ENCODE data around the gene LRRC32.

LRRC32 gene

DNA sequence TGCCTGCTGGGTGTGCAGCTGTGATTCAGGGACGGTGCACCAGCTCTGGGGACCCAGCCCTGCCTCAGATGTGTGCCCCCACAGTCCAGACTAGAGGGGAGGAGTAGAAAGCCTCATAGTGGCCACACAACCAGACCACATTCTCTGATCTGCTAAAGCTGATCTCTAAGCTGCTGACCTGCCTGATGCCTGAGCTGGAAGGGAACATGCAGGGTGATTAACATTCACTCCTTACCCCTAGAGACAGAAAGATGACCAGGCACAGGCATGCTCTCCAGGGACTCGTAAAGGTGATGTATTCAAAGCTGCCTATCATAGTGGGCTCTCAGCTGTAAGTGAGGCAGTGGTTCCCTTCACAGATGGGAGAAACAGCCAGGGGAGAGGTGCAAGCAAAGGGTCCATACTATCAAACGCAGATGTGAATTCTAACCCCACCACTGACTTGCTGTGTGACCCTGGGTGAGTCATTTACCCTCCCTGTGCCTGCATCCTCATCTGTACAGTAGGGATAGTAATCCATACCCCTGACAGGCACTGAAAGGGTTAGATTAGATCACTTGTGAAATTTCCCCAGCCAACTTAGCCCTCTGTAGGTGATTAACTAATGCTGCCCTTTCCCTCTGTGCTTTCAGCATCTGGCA lies 29.0 kb upstream of the LRRC32 start:
- DNase-seq (ENCODE audit: low read depth): no peak

DNA sequence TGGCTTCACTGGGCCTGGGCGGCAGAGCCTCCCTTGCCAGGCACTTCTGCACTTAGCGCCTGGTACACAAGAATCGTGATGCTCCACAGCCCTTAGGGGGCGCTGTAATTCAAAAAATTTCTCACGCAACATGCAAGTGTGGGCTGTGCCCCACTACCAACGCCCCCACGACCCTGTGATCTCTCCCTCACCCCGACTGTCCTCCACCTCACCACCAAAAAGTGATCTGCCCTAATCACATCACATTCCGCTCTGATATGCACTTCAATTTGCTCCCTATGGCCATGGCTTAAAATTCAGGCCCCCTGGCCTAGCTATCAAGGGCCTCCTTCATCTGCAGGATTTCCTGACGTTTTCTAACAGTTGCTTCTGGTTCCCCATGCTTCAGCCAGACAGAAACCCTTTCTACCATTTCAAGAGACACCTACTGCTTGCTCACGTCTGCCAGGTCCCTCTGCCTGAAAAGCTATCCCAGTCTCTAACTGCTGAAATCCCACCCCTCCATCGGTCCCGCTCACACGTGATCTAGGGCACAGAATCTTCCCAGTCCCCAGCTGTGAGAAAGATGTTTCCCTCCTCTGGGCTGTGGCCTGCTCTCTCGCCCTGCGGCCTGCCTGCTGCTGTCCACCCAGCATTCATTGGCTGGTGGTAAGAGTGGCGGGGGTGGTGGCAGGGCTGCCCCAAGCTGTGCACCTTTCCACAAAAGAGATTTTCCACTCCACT lies 27.9 kb upstream of the LRRC32 start:
- DNase-seq (ENCODE audit: low read depth): no peak

DNA sequence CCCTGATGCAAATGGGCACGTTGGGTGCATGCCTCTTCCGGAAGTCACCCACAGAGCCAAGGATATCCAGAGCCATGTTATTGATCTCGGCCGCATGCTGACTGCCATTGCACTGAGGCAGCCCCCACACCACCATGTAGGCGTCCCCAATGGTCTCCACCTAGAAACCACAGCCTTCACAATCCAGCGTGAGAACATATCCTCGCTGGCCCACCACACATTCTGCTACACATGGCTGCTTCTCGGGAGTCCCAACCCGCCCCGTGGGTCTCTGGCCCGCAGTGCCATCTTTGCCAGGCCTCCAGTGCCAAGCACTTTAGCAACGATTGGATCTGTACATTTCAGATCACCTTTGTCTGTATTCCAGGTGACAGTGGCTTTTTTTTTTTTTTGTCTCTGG lies 26.2 kb upstream of the LRRC32 start:
- DNase-seq (ENCODE audit: low read depth): no peak

DNA sequence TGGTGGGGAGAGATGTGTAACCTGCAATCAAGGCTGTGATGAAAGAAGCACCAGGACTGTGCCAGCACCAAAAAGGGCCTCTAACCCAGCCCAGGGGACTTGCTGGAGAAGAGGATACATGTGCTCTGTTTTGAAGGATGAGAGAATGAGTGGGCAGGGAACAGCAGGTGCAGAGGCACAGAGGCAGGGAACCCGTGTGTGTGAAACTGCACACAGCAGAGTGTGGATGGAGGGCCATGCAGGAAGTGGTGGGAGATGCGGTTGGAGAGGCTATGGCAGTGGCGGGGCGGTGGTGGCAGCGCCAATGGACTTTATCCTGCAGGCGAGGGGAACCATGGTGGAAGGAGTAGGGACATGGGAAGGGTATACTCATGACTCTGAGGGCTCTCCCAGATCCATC lies 25.2 kb upstream of the LRRC32 start:
- DNase-seq (ENCODE audit: low read depth): no peak

DNA sequence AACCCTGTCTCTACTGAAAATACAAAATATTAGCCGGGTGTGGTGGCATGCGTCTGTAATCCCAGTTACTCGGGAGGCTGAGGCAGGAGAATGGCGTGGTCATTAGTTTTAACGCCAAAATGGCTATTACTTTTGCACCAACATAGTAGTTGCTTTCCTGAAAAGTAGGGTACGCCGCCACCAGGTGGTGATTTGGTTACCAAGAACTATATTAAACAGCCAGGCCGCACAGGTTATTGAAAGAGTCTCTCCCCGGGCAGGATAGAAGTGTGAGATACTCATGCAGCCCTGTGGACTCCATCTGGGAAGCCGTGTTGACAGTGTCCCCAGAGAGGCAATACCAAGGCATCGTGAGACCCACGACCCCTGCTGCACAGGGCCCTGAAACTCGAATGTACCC lies 24.6 kb upstream of the LRRC32 start:
- no peak for DNase-seq (ENCODE audit: low read depth)

DNA sequence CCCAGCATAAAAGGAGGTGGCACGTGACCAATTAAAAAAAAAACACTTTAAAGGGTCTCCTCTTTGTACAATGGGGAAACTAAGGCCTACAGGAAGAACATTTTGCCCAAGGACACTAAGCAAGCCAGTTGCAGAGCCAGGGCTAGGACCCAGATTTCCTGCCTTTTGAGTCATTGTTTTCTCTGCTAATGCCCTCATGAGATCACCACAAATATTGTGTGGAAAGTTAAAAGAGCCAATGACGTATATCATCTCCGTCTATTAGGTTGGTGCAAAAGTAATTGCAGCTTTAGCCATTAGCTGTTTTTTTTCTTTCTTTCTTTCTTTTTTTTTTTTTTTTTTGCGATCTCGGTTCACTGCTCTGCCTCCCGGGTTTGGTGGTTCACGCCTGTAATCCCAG lies 24.1 kb upstream of the LRRC32 start:
- DNase-seq (ENCODE audit: low read depth): peak; percentile 77

DNA sequence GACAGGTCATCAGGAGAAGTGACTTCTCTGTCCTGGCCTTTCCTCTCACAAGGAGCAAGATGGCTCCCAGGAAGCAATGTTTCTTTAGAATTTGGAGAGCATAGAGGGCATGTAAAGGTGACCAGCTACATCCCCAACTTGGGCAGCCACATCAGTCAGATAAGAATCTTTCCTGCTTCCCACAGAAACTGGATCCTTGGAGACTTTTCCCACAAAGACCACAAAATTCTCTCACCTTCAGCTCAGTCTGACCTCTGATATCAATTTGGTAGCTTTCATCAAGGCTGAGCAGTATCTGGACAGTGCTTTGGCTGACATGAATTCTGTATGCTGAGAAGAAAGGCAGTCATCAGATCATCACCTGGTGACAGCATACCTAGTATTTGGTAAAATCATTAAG lies 23.3 kb upstream of the LRRC32 start:
- no peak for DNase-seq (ENCODE audit: low read depth)

DNA sequence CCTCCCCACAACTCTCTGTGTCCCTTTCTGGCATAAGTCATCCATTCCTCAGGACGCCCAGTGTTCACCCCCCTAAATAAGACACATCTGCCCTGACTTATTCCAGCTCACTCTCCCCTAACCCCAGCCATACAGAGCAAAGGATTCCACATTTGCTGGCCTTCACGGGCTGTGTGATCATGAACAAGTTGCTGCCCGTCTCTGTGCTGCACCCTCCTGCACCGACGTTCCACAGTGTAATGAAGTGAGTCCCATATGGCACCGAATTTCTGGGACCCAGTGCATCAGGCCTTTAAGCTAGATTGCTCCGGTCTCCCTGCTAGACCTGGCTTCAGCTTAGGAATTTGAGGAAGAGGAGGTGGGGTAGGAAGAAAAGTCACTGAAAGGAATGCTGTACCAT lies 22.4 kb upstream of the LRRC32 start:
- no peak for DNase-seq (ENCODE audit: low read depth)

DNA sequence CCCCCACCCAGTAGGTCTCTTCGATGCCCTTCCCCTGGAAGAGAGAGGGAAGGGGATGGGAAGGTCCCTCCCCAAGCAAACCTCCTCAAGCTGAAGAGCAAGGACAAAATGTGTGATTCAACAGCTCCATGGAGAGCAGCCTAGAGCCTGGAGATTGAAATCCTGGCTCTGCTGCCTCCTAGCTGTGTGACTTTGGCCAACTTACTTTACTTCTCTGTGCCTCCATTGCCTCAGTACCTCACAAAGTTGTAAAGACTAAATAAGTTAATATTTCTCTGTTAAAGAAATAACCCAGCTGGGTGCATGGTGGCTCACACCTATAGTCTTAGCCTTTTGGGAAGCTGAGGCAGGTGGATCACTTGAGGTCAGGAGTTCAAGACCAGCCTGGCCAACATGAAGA lies 21.1 kb upstream of the LRRC32 start:
- DNase-seq (ENCODE audit: low read depth): no peak

DNA sequence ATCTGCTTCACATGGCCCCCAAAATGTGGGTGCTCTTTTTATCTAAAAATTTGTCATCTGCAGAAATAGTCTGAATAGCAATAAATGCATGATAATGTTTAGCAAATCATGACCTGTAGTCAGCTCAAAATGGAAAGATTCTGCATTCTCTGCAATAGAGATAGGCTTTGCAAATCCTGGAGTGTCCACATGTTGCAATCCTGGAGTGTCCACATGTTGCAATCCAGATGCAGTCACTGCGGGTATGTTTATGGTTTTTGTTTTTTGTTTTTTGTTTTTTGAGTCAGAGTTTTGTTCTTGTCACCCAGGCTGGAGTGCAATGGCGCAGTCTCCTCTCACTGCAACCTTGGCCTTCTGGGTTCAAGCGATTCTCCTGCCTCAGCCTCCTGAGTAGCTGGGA lies 20.2 kb upstream of the LRRC32 start:
- peak; percentile 29 for DNase-seq (ENCODE audit: low read depth)

DNA sequence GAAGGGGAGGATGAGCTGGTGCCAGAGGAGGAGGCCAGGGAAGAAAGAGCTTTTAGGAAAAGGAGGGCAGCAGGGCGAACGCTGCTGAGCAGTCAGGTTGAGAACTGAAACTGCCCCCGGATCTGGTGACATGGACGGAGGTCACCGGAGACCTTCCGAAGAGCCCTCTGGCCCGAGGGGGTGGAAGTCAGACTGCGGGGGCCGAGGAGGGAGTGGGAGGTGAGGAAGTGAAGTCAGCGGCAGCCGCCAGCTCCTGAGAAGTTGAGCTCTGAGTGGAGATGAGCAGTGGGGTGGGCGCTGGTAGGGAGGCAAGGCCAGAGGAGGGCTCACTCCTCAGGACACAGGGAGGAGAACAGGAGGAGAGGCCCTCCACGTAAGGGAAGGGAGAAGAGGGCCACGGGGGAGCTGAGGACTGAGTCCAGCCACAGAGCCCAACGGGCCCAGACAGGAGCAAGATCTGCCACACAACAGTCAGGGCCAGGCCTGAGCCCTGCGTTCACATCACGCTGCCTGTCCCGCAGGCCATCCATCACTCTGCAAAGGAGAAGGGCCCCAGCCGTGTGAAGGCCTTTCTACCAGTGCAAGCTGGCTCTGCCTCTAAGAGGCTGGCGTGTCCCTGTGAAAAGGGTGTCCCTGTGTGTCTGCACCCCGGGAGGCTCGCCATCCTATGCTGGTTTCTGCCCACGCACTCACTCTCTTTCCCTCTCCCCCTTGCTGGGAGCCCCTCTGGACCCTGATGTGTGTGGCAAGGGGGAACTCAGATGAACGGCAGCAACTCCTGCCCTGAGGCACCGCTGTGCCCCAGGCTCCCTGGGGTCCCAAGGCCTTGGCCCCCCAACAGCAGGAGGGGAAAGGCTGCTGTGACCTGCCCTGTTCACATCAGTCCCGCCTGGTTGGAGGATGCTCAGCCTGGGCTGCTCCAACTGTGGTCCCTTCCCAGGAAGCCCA lies 19.0 kb upstream of the LRRC32 start:
- DNase-seq (ENCODE audit: low read depth): no peak

DNA sequence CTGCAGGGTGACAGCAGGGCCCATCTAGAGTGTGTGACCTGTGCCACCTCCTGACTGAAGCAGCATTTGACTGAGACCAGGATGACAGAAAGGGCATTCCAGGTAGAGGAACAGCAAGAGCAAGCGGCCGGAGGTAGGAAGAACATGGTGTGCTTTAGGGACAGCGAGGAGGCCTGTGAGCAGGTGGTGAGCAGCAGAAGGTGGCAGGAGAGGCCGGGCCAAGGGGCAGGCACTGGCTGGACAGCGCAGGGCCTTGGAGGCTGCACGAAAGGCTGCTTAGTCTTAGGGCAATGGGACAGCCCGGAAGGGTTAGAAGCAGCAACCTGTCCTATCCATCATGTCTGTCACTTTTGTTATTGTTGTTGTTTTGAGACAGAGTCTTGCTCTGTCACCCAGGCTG lies 17.6 kb upstream of the LRRC32 start:
- no peak for DNase-seq (ENCODE audit: low read depth)

DNA sequence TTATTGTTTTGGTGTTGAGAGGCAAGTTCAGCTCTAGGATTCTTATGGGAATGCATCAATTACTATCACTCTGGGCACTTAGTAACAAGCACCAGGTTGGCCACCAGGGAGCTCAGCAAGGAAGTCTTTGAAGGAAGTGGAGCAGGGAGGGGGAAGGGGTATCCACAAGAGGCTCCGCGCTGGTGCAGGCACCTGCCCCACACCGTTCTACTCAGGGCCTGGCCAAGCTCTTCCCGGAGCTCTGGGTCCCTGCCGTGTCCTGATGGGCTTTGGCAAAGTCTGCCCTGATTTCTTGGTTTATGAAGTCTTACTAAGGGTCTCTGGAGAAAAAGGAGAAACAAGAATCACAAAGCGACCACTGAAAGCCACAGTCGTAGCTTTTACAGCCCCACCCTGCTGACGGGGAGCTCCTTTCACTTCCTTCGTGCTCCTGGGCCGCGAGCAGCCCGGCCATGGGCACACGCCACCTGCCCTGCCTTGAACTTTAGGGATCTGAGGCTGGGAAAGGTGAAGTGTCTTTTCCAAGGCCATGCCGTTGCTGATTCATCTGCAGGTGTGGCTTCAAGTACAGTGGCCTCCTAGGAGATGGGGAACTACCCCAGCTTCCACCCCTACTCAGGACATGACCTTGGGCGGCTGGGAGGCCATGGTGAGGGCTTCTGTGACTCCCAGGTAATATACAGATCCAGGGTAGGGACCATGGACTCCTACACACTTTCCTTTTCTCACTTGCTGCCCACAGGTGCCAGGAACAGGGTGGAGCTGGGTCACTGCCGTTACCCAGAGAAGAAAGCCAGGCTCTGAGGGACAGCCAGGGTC lies 15.9 kb upstream of the LRRC32 start:
- no peak for DNase-seq (ENCODE audit: low read depth)

DNA sequence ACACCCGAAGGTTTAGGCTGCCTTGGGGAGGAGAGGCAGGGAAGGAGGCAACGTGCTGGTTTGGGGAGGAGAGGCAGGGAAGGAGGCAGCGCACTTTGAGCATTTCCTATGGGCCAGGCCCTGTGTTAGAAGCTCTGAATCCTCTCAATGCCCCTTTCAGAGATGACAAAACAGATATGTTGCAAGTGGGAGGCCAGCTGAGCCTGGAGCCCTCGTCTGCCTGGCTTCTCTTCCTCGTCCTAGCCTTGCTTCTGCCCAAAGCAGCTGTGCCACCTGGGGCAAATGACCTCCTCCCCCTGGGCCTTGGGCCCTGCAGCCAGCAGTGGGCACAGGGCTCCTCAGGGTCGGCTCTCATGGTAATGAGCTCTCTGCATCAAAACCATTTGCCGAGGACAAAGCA lies 15.3 kb upstream of the LRRC32 start:
- no peak for DNase-seq (ENCODE audit: low read depth)

DNA sequence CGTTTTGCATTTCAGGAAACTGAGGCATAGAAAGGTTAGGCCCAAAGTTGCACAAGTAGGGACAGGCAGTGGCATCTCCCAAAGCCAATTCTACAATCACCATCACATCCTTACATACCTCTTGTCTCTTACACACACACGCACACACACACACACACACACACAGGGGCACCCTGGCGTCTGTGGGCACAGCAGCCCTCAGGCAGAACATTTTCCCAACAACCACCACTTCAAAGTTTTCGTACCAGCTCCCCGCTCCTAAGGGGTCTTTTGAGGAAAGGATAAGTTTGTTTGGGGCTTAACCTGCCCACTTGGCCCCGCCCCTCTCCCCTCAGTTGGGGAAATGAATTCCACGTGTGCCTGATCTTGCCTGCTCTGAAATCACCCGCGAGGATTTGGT lies 14.7 kb upstream of the LRRC32 start:
- no peak for DNase-seq (ENCODE audit: low read depth)

DNA sequence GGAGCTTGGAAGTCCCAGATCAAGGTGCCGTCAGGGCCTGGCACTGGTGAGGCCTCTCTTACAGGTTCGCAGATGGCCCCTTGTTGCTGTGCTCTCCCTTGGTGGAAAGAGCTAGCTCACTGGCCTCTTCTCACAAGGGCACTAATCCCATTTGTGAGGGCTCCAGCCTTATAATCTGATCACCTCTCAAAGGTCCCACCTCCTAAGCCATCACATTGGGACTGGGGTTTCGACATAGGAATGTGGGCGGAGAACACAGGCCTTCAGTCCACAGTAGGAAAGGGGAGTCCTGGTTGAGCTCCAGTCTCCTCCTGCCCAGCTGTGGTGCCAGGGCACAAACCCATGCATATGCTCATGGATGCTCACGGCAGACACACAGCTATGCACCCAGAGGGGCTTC lies 14.0 kb upstream of the LRRC32 start:
- DNase-seq (ENCODE audit: low read depth): peak; percentile 17

DNA sequence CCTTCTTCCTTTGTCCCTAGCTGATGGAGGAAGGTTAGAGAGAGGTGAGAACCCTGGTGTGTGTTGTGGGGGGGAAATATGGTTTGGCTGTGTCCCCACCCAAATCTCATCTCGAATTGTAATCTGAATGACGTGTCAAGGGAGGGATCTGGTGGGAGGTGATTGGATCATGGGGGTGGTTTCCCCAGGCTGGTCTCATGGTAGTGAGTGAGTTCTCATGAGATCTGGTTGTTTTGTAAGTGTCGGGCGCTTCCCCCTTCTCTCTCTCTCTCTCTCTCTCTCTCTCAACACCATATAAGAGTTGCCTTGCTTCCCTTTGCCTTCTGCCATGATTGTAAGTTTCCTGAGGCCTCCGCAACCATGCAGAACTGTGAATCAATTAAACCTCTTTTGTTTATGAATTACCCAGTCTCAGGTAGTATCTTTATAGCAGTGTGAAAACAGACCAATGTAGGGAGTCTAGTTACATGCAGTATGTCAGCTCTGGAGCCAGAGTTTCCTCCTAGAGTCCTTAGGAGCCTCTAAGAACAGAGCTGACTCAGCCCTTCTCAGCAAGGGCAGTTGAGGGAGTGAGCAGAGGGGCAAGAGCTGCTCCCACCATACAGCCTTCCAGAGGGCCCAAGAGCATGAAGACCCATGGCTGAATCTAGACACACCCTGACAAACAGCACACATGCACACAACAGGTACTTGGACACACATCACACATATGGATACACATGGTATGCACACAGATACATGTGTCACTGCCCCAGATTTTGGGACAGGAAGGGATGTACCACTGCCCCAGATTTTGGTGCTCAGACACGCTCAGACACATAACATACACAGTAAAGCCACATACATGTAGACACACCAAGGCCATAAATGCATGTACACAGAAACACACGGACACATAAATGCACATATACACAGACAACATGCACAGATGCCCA lies 12.9 kb upstream of the LRRC32 start:
- DNase-seq (ENCODE audit: low read depth): no peak

DNA sequence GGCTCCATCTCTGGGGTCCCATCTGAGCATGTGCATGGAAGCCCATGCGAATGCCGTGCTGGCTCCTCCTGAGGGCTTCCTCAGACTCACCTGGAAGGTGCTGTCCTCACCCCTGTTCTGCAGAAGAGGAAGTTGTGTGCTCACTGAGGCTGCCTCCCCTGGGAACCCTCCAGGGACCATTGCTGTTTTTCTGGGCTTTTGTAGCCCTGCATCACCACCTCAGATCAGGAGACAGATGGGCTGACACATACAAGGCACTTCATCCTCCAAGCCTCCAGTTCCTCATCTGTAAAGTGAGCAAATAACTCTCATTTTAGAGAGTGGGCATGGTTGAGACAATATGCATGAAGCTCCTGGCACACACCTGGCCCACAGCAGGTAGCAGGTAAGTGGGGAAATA lies 12.1 kb upstream of the LRRC32 start:
- DNase-seq (ENCODE audit: low read depth): no peak

DNA sequence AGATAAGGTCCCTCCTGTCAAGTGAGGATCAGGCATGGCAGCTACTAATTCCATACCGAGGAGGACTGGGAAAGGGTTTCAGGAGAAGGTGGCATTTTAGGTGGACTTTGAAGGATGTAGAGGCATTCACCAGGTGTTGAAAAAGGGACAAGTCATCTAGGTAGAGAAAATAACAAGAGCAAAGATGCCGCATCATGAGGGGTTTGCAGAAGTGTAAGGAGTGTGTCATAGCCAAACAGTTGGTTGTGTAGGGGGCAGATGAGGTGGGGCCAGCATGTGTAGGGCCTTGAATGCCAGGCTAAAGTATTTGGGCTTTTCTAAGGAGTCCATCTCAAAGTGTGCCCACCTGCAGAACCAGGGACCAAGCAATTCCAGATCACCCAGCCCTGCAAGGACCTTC lies 11.6 kb upstream of the LRRC32 start:
- no peak for DNase-seq (ENCODE audit: low read depth)

DNA sequence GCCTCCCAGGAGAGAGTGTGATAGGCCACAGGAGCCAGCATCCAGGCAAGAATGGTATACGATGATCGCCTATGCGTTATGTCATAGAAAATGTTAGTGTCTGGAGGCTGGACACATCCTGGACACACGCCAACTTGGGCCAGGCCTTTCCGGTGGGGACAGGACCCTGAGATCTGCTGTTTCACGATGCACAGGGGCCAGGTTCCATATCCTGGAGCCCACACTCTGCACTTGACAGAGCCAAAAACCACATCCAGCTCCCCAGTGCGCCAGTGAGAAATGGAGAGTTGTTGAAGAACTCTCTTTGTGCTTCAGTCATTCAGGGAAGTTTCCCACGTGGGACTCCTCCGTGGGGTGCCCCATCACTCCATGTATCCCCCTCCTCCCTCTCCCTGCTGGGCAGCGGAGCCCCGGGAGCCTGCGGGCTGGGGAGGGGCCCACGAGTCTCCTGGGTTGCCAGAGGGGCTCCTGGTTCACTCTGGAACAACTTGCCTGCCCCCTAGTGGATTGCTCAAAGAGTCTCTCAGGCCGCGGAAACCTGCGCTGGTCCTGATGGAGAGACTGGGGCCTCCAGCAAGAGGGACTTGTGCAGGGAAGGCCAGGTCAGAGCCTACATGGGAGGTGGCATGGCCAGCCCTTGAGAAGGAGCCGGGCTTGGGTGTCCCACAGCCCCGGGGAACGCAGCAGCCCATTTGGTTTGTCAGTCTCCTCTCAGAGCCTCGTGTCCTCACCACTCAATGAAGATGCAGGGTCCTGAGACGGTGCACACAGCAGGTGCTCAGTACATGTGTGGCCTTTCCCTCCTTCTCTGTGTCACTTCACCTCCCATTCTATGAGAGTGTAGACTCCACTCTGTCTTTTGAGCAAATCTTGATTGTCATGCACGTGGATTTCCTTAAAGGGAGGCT lies 10.2 kb upstream of the LRRC32 start:
- peak; percentile 70 for DNase-seq (ENCODE audit: low read depth)
